GM23248 (cell line): ENCODE data around the gene RUNX1. TPM values are rescaled to one million over a fixed set of nuclear protein-coding genes. Genes with fewer than 3 reads are reported as not detected.

Source experiments
- DNase-seq: peaks from one replicate; pipeline ENCODE4 v3.0.0-alpha.2; 2015
- H2AFZ ChIP-seq: fragments of 200-600 bp; sonication (generic); 2 replicates; pipeline ENCODE4 v1.6.1; 2016; ENCODE audit warnings: antibody characterized with exemption
- H3F3A ChIP-seq: fragments of 200-600 bp; sonication (generic); 2 replicates; pipeline ENCODE4 v1.6.1; 2016; ENCODE audit warnings: mild to moderate bottlenecking, antibody characterized with exemption, mixed run types; ENCODE audit not compliant: insufficient read depth
- H3K27ac ChIP-seq: fragments of 200-600 bp; sonication (generic); 2 replicates; pipeline ENCODE4 v1.5.1; 2016; ENCODE audit warnings: mild to moderate bottlenecking
- H3K27me3 ChIP-seq: fragments of 200-600 bp; sonication (generic); replicated peaks from 2 replicates; pipeline ENCODE4 v1.6.1; 2016; ENCODE audit warnings: mild to moderate bottlenecking; ENCODE audit not compliant: insufficient read depth
- H3K36me3 ChIP-seq: fragments of 200-600 bp; sonication (generic); 2 replicates; pipeline ENCODE4 v1.6.1; 2016; ENCODE audit warnings: low read depth, mild to moderate bottlenecking
- H3K4me1 ChIP-seq: fragments of 200-600 bp; sonication (generic); 2 replicates; pipeline ENCODE4 v1.6.1; 2016; ENCODE audit warnings: mild to moderate bottlenecking; ENCODE audit not compliant: insufficient read depth
- H3K4me2 ChIP-seq: fragments of 200-600 bp; sonication (generic); one replicate; pipeline ENCODE4 v1.6.1; 2016; ENCODE audit warnings: mild to moderate bottlenecking; ENCODE audit not compliant: unreplicated experiment
- H3K4me3 ChIP-seq: fragments of 200-600 bp; sonication (generic); 2 replicates; pipeline ENCODE4 v1.5.1; 2016; ENCODE audit warnings: mild to moderate bottlenecking
- H3K79me2 ChIP-seq: fragments of 200-600 bp; sonication (generic); 2 replicates; pipeline ENCODE4 v1.6.1; 2016; ENCODE audit warnings: mild to moderate bottlenecking; ENCODE audit not compliant: insufficient read depth
- H3K9ac ChIP-seq: fragments of 200-600 bp; sonication (generic); 2 replicates; pipeline ENCODE4 v1.6.1; 2016; ENCODE audit warnings: mild to moderate bottlenecking
- H3K9me2 ChIP-seq: fragments of 200-600 bp; sonication (generic); 2 replicates; pipeline ENCODE4 v1.6.1; 2016; ENCODE audit warnings: mixed run types, mild to moderate bottlenecking, moderate library complexity; ENCODE audit not compliant: insufficient read depth
- H3K9me3 ChIP-seq: fragments of 200-600 bp; sonication (generic); one replicate; pipeline ENCODE4 v1.6.1; 2017; ENCODE audit warnings: low read depth
- H4K20me1 ChIP-seq: fragments of 200-600 bp; sonication (generic); 2 replicates; pipeline ENCODE4 v1.6.0; 2016; ENCODE audit not compliant: insufficient read depth
- EZH2 ChIP-seq: fragments of 200-600 bp; sonication (generic); IDR thresholded peaks from 2 replicates; pipeline ENCODE4 v1.6.1; 2018; ENCODE audit warnings: antibody characterized with exemption, mild to moderate bottlenecking; ENCODE audit not compliant: insufficient read depth, poor library complexity, severe bottlenecking
- EZH2phosphoT487 ChIP-seq: fragments of 200-600 bp; sonication (generic); IDR thresholded peaks from 2 replicates; pipeline ENCODE4 v1.6.1; 2018; ENCODE audit warnings: antibody characterized with exemption, moderate library complexity, mild to moderate bottlenecking, low read depth; ENCODE audit not compliant: insufficient read depth
- WGBS, 2 experiments: methylation state at CpG; one replicate each; pipeline ENCODE4 v1.1.6; 2015 to 2017; ENCODE audit warnings: low lambda C conversion rate in 2 of 2, low coverage in 1 of 2; ENCODE audit errors: missing lambda C conversion rate in 2 of 2; 5-methylcytosine and 5-hydroxymethylcytosine counted together
- in situ Hi-C: fragments of 300-500 bp; cut with MboI; formaldehyde crosslinking; loops from 2 replicates; pipeline ENCODE4 v1.15.0; 2020
- polyA plus RNA-seq: library from polyadenylated mRNA; unstranded; fragments of >200 nt; fragmentation: Nextera tagmentation; extraction: Ambion mirVana; gene quantifications from 2 replicates; pipeline ENCODE4 v1.2.1, GENCODE V29; 2016
- total RNA-seq: library from RNA; depleted of rRNA; stranded (reverse); fragments of >200 nt; shearing (Covaris generic); gene quantifications from 2 replicates; pipeline ENCODE4 v1.2.3, GENCODE V29; 2014

Gene RUNX1
- total and polyA plus RNA-seq, 2 experiments from 2014 or later = 21.3 to 32.6 TPM

- Histone ChIP-seq H3K9me3 (no peaks in the 10 kb centered on the region), H3F3A (0 out of 2 replicates have a peak, but pooled peaks cover 25% of the 10 kb centered on the region), H3K36me3 (no peaks in the 10 kb centered on the region), H3K9ac (no peak overlapping the region), H3K9me2 (no peaks in the 10 kb centered on the region), H3K4me1 (peaks cover 32% of the 10 kb centered on the region), H3K79me2 (no peaks in the 10 kb centered on the region), H3K27me3 (no peaks in the 10 kb centered on the region), H3K27ac (no peak overlapping the region), H3K4me3 (no peak overlapping the region), H4K20me1 (no peaks in the 10 kb centered on the region), H2AFZ (no peak overlapping the region), H3K4me2 (no peak overlapping the region)
- WGBS, 2 experiments = 58 to 62% methylated on average over 2 of the region's 2 CpGs
- DNase-seq = peak; percentile 39
- in situ Hi-C loops = loop anchor here (25.0 kb wide), 1 partner anchor 866 kb away; no protein-coding TSS in a partner anchor
- no peak for TF ChIP-seq EZH2
- no peak for TF ChIP-seq EZH2phosphoT487
These were observed 22.2 kb upstream of the RUNX1 start for GRCh38 chr21:35071347-35071746.

GRCh38 chr21:35070436-35070835, 21.3 kb upstream of the RUNX1 start:
- WGBS, 2 experiments = 89 to 94% methylated on average over 5 of the region's 5 CpGs
- in situ Hi-C loops = loop anchor here (25.0 kb wide), 1 partner anchor 867 kb away; no protein-coding TSS in a partner anchor

GRCh38 chr21:35066824-35067223, 17.7 kb upstream of the RUNX1 start:
- H3K79me2 ChIP-seq = no peaks in the 10 kb centered on the region
- DNase-seq = no peak
- 0 out of 2 replicates have a peak, but pooled peaks cover 5% of the 10 kb centered on the region for H3F3A ChIP-seq
- no peaks in the 10 kb centered on the region for H3K36me3 ChIP-seq
- H3K9me2 ChIP-seq = no peaks in the 10 kb centered on the region
- no peaks in the 10 kb centered on the region for H4K20me1 ChIP-seq
- no peak overlapping the region for H3K4me3 ChIP-seq
- H3K4me2 ChIP-seq = no peak overlapping the region
- in situ Hi-C loops = loop anchor here (25.0 kb wide), 1 partner anchor 870 kb away; no protein-coding TSS in a partner anchor
- no peak for TF ChIP-seq EZH2
- no peak for TF ChIP-seq EZH2phosphoT487
- no peaks in the 10 kb centered on the region for H3K27me3 ChIP-seq
- H3K9me3 ChIP-seq = no peaks in the 10 kb centered on the region
- no peak overlapping the region for H2AFZ ChIP-seq
- no peak overlapping the region for H3K27ac ChIP-seq
- 84 to 96% methylated on average over 4 of the region's 4 CpGs for WGBS, 2 experiments
- no peak overlapping the region for H3K9ac ChIP-seq
- peaks cover 10% of the 10 kb centered on the region for H3K4me1 ChIP-seq

More at GRCh38 chr21:35070436-35070835, 21.3 kb upstream of the RUNX1 start:
- Histone ChIP-seq H4K20me1 (no peaks in the 10 kb centered on the region), H3K36me3 (no peaks in the 10 kb centered on the region), H3K9ac (no peak overlapping the region), H3K9me3 (no peaks in the 10 kb centered on the region), H3K27me3 (no peaks in the 10 kb centered on the region), H3K79me2 (no peaks in the 10 kb centered on the region), H3K27ac (no peak overlapping the region), H2AFZ (no peak overlapping the region), H3K4me3 (no peak overlapping the region), H3K4me2 (no peak overlapping the region), H3K4me1 (peaks cover 27% of the 10 kb centered on the region), H3F3A (0 out of 2 replicates have a peak, but pooled peaks cover 25% of the 10 kb centered on the region), H3K9me2 (no peaks in the 10 kb centered on the region)
- TF ChIP-seq EZH2phosphoT487 (no peak), EZH2 (no peak)
- no peak for DNase-seq

- no peaks in the 10 kb centered on the region for H3K27me3 ChIP-seq
- H3F3A ChIP-seq = no peaks in the 10 kb centered on the region; the same call in 1 of the 2 replicates
- no peak for DNase-seq
- TF ChIP-seq EZH2phosphoT487 (no peak), EZH2 (no peak)
- no peak overlapping the region for H2AFZ ChIP-seq
- no peak overlapping the region for H3K27ac ChIP-seq
- H3K4me1 ChIP-seq = no peaks in the 10 kb centered on the region
- no peak overlapping the region for H3K4me2 ChIP-seq
- no peak overlapping the region for H3K9ac ChIP-seq
- no peak overlapping the region for H3K4me3 ChIP-seq
- 85 to 89% methylated on average over 6 of the region's 6 CpGs for WGBS, 2 experiments
- H3K9me2 ChIP-seq = no peaks in the 10 kb centered on the region
- no peaks in the 10 kb centered on the region for H3K9me3 ChIP-seq
- in situ Hi-C loops = loop anchor here (25.0 kb wide), 1 partner anchor 874 kb away; no protein-coding TSS in a partner anchor
- no peaks in the 10 kb centered on the region for H3K36me3 ChIP-seq
- H4K20me1 ChIP-seq = no peaks in the 10 kb centered on the region
- H3K79me2 ChIP-seq = no peaks in the 10 kb centered on the region
These were observed 14.5 kb upstream of the RUNX1 start for GRCh38 chr21:35063428-35064172.
